Panc1 (cell line): Measurements from ENCODE around the gene MSANTD1. TPM values are rescaled to one million over a fixed set of nuclear protein-coding genes. Genes with fewer than 3 reads are reported as not detected.

Source experiments
- ATAC-seq: fragments of 200-7000 bp; cut with Tn5 transposase; 2 replicates; pipeline ENCODE4 v1.9.1; 2020; ENCODE audit warnings: mild to moderate bottlenecking, moderate library complexity
- BruUV-seq: library from RNA; stranded (reverse); fragments of 400-500 nt; replicated peaks from 2 replicates; lab custom pipeline; 2021; lab: Mats Ljungman, UMichigan
- CTCF ChIA-PET: fragments of 300-600 bp; sonication (Branson Sonifier 250); formaldehyde crosslinking; loops from one replicate; lab custom pipeline; 2022; ENCODE audit warnings: antibody characterized with exemption; lab: Charles Lee
- POLR2A ChIA-PET: fragments of 300-600 bp; sonication (Branson Sonifier 250); formaldehyde crosslinking; loops from one replicate; lab custom pipeline; 2022; ENCODE audit warnings: antibody characterized with exemption; lab: Charles Lee
- DNase-seq: peaks from one replicate; pipeline ENCODE4 v3.0.0-alpha.2; 2010; ENCODE audit warnings: low read depth, low spot score
- H3K27ac ChIP-seq: 2 replicates; pipeline ENCODE4 v1.5.1; 2011; ENCODE audit warnings: mild to moderate bottlenecking, low read length, inconsistent platforms
- H3K27me3 ChIP-seq: fragments of 200-500 bp; sonication (Bioruptor generic); 2 replicates; pipeline ENCODE4 v1.6.0; 2014; ENCODE audit warnings: low read length, inconsistent platforms; ENCODE audit not compliant: control insufficient read depth, insufficient read depth
- H3K36me3 ChIP-seq: fragments of 200-500 bp; sonication (Bioruptor generic); 2 replicates; pipeline ENCODE4 v1.5.1; 2014; ENCODE audit warnings: inconsistent platforms, mild to moderate bottlenecking, low read length, moderate library complexity; ENCODE audit not compliant: control insufficient read depth, insufficient read depth
- H3K4me1 ChIP-seq: 2 replicates; pipeline ENCODE4 v1.5.1; 2011; ENCODE audit warnings: inconsistent platforms, mild to moderate bottlenecking, low read length, moderate library complexity; ENCODE audit not compliant: control insufficient read depth, insufficient read depth
- H3K4me3 ChIP-seq, 2 experiments: 2 replicates each; pipeline ENCODE4 v1.5.1; 2011 to 2012; ENCODE audit warnings: low read depth in 2 of 2, low read length in 2 of 2, mild to moderate bottlenecking in 2 of 2, inconsistent platforms in 1 of 2, moderate library complexity in 1 of 2
- H3K9me3 ChIP-seq: fragments of 200-500 bp; sonication (Bioruptor generic); 2 replicates; pipeline ENCODE4 v1.5.1; 2014; ENCODE audit warnings: low read depth, mild to moderate bottlenecking, inconsistent platforms, low read length, moderate library complexity; ENCODE audit not compliant: control insufficient read depth, insufficient read depth
- POLR2AphosphoS5 ChIP-seq: IDR thresholded peaks from 2 replicates; pipeline ENCODE4 v1.6.1; 2012; ENCODE audit warnings: mild to moderate bottlenecking, low read depth, low read length, moderate library complexity
- SIN3A ChIP-seq: IDR thresholded peaks from 2 replicates; pipeline ENCODE4 v1.6.1; 2012; ENCODE audit warnings: low read depth, mild to moderate bottlenecking, low read length, moderate library complexity, borderline replicate concordance; ENCODE audit not compliant: insufficient read depth
- TCF7L2 ChIP-seq: IDR thresholded peaks from 2 replicates; pipeline ENCODE4 v1.6.1; 2011; ENCODE audit warnings: mild to moderate bottlenecking, low read depth, low read length, inconsistent platforms
- in situ Hi-C: cut with HindIII; loops from 2 replicates; pipeline ENCODE4 v1.10.0; 2016; ENCODE audit warnings: low sequenced_read_pairs, low pct_unique_long_range_greater_than_20kb
- intact Hi-C: fragments of 100-400 bp; cut with micrococcal nuclease; formaldehyde crosslinking; loops from one replicate; pipeline ENCODE4 v1.10.0; 2022; ENCODE audit not compliant: unreplicated experiment
- total RNA-seq: library from RNA; stranded (reverse); gene quantifications from one replicate; pipeline ENCODE4 v1.2.1, GENCODE V29; 2021; ENCODE audit not compliant: unreplicated experiment
- TF ChIP-seq, protein P1 (sequence below), 2 experiments: IDR thresholded peaks; 2 replicates each; pipeline ENCODE4 v1.6.1; 2011 to 2012; ENCODE audit warnings: low read depth in 2 of 2, control low read depth in 1 of 2, low read length in 1 of 2, mild to moderate bottlenecking in 1 of 2, moderate library complexity in 1 of 2; ENCODE audit not compliant: insufficient read depth in 1 of 2
- TF ChIP-seq, protein P2 (sequence below): fragments of 450-650 bp; IDR thresholded peaks from 2 replicates; pipeline ENCODE4 v1.5.1; 2017; ENCODE audit warnings: mild to moderate bottlenecking

Gene MSANTD1
- total RNA-seq, 1 experiment from 2014 or later: 0.57 TPM

DNA sequence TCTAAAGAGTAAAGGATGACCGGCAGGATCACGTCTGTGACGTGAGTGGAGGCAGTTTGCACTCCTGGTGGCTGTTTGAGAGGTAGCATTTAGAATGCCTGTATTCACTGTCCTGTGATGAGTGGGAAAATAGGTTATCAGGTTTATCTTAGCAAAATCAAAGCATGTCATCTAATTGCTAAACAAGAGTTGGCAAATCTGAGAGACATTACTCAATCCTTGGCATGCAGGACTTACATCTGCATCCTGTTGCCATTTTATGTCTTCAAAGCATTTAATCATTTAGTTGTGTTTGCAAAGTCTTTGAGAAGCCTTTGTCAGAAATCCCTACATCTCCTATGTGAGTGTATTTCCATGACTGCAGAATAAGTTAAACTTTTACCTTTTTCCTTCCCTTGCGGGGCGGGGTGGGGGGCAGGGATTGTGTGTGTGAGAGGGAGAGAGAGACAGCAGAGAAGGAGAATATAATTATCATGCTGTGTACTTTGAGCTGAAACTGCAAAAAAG is 41.4 kb upstream of the MSANTD1 start:
- Histone ChIP-seq H3K36me3 (no peaks in the 10 kb centered on the region; the same call in 1 of the 2 replicates), H3K27ac (no peak overlapping the region), H3K9me3 (no peaks in the 10 kb centered on the region), H3K4me3 (no peak overlapping the region), H3K4me1 (no peaks in the 10 kb centered on the region), H3K27me3 (no peaks in the 10 kb centered on the region)
- ChIA-PET CTCF (no interaction called here), POLR2A (no interaction called here)
- TF ChIP-seq, protein P1, sequence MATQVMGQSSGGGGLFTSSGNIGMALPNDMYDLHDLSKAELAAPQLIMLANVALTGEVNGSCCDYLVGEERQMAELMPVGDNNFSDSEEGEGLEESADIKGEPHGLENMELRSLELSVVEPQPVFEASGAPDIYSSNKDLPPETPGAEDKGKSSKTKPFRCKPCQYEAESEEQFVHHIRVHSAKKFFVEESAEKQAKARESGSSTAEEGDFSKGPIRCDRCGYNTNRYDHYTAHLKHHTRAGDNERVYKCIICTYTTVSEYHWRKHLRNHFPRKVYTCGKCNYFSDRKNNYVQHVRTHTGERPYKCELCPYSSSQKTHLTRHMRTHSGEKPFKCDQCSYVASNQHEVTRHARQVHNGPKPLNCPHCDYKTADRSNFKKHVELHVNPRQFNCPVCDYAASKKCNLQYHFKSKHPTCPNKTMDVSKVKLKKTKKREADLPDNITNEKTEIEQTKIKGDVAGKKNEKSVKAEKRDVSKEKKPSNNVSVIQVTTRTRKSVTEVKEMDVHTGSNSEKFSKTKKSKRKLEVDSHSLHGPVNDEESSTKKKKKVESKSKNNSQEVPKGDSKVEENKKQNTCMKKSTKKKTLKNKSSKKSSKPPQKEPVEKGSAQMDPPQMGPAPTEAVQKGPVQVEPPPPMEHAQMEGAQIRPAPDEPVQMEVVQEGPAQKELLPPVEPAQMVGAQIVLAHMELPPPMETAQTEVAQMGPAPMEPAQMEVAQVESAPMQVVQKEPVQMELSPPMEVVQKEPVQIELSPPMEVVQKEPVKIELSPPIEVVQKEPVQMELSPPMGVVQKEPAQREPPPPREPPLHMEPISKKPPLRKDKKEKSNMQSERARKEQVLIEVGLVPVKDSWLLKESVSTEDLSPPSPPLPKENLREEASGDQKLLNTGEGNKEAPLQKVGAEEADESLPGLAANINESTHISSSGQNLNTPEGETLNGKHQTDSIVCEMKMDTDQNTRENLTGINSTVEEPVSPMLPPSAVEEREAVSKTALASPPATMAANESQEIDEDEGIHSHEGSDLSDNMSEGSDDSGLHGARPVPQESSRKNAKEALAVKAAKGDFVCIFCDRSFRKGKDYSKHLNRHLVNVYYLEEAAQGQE (IDR thresholded peaks at IDR 0.05; ENCODE audit: insufficient read depth in 1 of 2, low read depth in 2 of 2, low read length in 1 of 2): no peak
- TF ChIP-seq, protein P2, sequence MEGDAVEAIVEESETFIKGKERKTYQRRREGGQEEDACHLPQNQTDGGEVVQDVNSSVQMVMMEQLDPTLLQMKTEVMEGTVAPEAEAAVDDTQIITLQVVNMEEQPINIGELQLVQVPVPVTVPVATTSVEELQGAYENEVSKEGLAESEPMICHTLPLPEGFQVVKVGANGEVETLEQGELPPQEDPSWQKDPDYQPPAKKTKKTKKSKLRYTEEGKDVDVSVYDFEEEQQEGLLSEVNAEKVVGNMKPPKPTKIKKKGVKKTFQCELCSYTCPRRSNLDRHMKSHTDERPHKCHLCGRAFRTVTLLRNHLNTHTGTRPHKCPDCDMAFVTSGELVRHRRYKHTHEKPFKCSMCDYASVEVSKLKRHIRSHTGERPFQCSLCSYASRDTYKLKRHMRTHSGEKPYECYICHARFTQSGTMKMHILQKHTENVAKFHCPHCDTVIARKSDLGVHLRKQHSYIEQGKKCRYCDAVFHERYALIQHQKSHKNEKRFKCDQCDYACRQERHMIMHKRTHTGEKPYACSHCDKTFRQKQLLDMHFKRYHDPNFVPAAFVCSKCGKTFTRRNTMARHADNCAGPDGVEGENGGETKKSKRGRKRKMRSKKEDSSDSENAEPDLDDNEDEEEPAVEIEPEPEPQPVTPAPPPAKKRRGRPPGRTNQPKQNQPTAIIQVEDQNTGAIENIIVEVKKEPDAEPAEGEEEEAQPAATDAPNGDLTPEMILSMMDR: no peak
- TF ChIP-seq TCF7L2: no peak
- no peak for TF ChIP-seq POLR2AphosphoS5
- no peak for TF ChIP-seq SIN3A
- in situ Hi-C loops: no loop called here
- DNase-seq (no peak), ATAC-seq (no peak)
- intact Hi-C loops: loop anchor here (5.0 kb wide), 1 partner anchor 235 kb away; the partner anchor contains the start of gene HGFAC
- no TSS peak for BruUV-seq

DNA sequence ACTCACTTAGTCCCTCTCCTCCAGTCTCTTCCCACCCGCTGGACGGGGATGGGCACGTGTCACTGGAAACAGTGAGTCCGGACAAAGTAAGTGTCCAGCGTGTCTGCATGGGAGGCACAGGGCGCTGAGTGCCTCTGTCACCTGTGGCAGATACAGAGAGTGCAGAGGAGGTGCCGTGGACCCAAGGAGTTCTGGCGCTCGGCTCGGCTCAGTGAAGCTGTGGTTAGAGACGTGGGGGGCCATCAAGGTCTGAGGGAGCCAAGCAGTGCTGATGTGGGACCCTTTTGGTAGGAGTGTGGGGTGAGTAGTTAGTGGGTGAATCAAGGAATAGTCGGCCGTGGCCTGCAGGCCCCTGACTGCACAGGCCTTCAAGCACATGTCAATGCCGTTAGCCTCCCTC is 40.1 kb upstream of the MSANTD1 start:
- intact Hi-C loops (loop anchor here (5.0 kb wide), 1 partner anchor 233 kb away; the partner anchor contains the start of gene HGFAC), in situ Hi-C loops (no loop called here)
- TF ChIP-seq SIN3A (no peak), TCF7L2 (no peak), POLR2AphosphoS5 (no peak)
- TF ChIP-seq, protein P1 (IDR thresholded peaks at IDR 0.05; ENCODE audit: insufficient read depth in 1 of 2, low read depth in 2 of 2, low read length in 1 of 2): no peak
- TF ChIP-seq, protein P2: no peak
- Histone ChIP-seq H3K36me3 (no peaks in the 10 kb centered on the region; the same call in 1 of the 2 replicates), H3K9me3 (no peaks in the 10 kb centered on the region), H3K4me3 (no peak overlapping the region), H3K27ac (no peak overlapping the region), H3K27me3 (no peaks in the 10 kb centered on the region), H3K4me1 (no peaks in the 10 kb centered on the region)
- BruUV-seq: no TSS peak
- ATAC-seq: no peak
- no peak for DNase-seq
- ChIA-PET CTCF (no interaction called here), POLR2A (no interaction called here)
